ENCODE measurements around the gene ATRNL1.

ATRNL1 gene

DNA sequence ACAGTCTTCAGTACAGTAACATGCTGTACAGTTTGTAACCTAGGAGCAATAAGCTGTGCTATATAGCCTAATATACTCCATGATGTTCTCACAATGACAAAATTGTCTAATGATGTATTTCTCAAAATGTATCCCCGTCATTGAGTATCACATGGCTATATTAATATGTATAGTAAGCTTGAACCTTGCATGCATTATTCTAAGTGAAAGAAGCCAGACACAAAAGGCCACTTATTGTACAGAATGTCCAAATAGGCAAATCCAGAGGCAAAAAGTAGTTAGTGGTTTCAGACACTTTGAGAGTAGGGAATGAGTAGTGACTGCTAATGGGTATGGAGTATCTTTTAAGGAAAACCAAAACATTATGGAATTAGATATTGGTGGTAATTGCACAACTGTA lies 545.1 kb downstream of the ATRNL1 start:
- TF ChIP-seq, protein P1, sequence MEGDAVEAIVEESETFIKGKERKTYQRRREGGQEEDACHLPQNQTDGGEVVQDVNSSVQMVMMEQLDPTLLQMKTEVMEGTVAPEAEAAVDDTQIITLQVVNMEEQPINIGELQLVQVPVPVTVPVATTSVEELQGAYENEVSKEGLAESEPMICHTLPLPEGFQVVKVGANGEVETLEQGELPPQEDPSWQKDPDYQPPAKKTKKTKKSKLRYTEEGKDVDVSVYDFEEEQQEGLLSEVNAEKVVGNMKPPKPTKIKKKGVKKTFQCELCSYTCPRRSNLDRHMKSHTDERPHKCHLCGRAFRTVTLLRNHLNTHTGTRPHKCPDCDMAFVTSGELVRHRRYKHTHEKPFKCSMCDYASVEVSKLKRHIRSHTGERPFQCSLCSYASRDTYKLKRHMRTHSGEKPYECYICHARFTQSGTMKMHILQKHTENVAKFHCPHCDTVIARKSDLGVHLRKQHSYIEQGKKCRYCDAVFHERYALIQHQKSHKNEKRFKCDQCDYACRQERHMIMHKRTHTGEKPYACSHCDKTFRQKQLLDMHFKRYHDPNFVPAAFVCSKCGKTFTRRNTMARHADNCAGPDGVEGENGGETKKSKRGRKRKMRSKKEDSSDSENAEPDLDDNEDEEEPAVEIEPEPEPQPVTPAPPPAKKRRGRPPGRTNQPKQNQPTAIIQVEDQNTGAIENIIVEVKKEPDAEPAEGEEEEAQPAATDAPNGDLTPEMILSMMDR (IDR thresholded peaks at IDR 0.05; ENCODE audit: insufficient read depth, low read length, poor library complexity, severe bottlenecking) = no peak
- DNase-seq (ENCODE audit: extremely low read depth, insufficient read length) = no peak
- H3K4me3 ChIP-seq (replicated peaks; ENCODE audit: low read depth, low read length) = no peak overlapping the region
- no peaks in the 10 kb centered on the region for H3K27me3 ChIP-seq (replicated peaks; ENCODE audit: control insufficient read depth, insufficient read depth, low read length)
- H3K36me3 ChIP-seq (ENCODE audit: control insufficient read depth, insufficient read depth, low read length) = no peaks in the 10 kb centered on the region

DNA sequence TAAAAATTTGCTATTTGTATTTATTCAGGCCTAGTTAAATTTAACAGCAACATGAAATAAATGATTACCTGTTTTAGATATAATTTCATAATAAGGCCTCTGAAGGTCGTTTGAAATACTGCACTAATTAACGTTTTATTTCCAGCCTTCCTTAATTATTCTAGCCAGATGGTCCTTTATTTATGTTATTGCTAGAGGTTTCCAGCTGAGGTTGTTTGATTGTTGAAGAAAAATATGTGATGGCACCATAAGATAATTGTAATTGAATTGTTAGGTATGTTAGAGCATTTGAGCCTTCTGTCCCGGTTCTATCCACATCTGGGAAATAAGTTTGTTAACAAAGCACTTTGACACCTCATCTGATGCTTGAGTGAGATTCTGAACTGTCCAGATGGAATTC lies 556.1 kb downstream of the ATRNL1 start:
- TF ChIP-seq, protein P1 (IDR thresholded peaks at IDR 0.05; ENCODE audit: insufficient read depth, low read length, poor library complexity, severe bottlenecking) = no peak
- no peak for DNase-seq (ENCODE audit: extremely low read depth, insufficient read length)
- no peaks in the 10 kb centered on the region for H3K36me3 ChIP-seq (ENCODE audit: control insufficient read depth, insufficient read depth, low read length)

GRCh38 chr10:115653473-115653872 lies 560.3 kb downstream of the ATRNL1 start:
- no peak for DNase-seq (ENCODE audit: extremely low read depth, insufficient read length)
- no peaks in the 10 kb centered on the region for H3K27me3 ChIP-seq (replicated peaks; ENCODE audit: control insufficient read depth, insufficient read depth, low read length)
- no peak overlapping the region for H3K4me3 ChIP-seq (replicated peaks; ENCODE audit: low read depth, low read length)
- TF ChIP-seq, protein P1 (IDR thresholded peaks at IDR 0.05; ENCODE audit: insufficient read depth, low read length, poor library complexity, severe bottlenecking) = no peak
- H3K36me3 ChIP-seq (ENCODE audit: control insufficient read depth, insufficient read depth, low read length) = no peaks in the 10 kb centered on the region

More for the DNA sequence above, 556.1 kb downstream of the ATRNL1 start:
- Histone ChIP-seq H3K4me3 (replicated peaks; ENCODE audit: low read depth, low read length) (no peak overlapping the region), H3K27me3 (replicated peaks; ENCODE audit: control insufficient read depth, insufficient read depth, low read length) (no peaks in the 10 kb centered on the region)

DNA sequence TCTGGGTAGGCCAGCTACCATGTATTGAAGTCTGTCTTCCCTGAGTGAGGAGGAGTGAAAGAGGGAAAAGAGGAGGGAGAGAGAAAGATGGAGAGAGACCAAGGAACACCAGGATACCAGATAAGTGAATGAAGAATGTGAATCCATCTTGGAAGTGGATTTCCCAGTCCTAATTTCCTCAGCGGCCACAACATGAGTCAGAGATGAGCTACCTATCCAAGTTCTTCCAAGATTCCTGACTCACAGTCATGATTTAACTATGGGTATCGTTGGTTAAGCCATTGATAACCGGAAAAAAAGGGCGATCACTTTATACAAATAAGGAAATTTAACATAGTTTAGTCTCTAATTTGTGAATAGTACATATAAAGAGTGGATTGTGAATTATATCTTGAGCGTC lies 561.8 kb downstream of the ATRNL1 start:
- no peak for DNase-seq (ENCODE audit: extremely low read depth, insufficient read length)
- no peaks in the 10 kb centered on the region for H3K27me3 ChIP-seq (replicated peaks; ENCODE audit: control insufficient read depth, insufficient read depth, low read length)
- TF ChIP-seq, protein P1 (IDR thresholded peaks at IDR 0.05; ENCODE audit: insufficient read depth, low read length, poor library complexity, severe bottlenecking) = no peak
- no peaks in the 10 kb centered on the region for H3K36me3 ChIP-seq (ENCODE audit: control insufficient read depth, insufficient read depth, low read length)
- H3K4me3 ChIP-seq (replicated peaks; ENCODE audit: low read depth, low read length) = no peak overlapping the region

DNA sequence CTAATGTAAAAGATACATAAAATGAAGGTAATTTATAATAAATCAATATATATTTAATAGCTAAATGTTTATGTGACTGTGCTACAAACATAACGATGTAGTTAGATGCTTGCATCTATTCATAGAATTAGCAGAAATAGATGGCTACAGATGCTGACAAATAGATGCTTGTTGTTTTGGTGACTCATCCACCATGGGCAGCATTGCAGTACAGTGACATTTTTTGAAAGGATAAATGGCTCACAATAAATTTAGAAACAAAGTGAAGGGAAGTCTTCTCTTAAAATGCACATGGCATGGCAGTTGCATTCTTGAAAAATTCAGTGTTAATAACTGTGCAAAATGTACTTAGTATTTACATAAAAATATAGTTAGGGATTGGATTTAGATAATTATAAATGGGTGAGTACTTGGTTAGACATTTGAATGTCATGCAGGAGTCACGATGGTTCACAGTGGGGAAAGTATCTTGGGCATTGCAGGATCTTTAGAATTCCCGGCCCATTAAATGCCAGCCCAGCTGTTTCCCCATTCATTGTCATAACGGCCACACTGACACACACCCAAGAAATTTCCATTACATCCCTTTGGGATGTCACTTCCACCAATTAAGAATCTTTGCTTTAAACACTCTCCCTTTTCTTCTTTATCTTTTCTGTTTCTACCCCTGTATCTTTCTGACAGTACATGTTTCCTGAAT lies 564.1 kb downstream of the ATRNL1 start:
- no peaks in the 10 kb centered on the region for H3K27me3 ChIP-seq (replicated peaks; ENCODE audit: control insufficient read depth, insufficient read depth, low read length)
- no peak overlapping the region for H3K4me3 ChIP-seq (replicated peaks; ENCODE audit: low read depth, low read length)
- TF ChIP-seq, protein P1 (IDR thresholded peaks at IDR 0.05; ENCODE audit: insufficient read depth, low read length, poor library complexity, severe bottlenecking) = no peak
- no peaks in the 10 kb centered on the region for H3K36me3 ChIP-seq (ENCODE audit: control insufficient read depth, insufficient read depth, low read length)
- no peak for DNase-seq (ENCODE audit: extremely low read depth, insufficient read length)

GRCh38 chr10:115659616-115660015 lies 566.5 kb downstream of the ATRNL1 start:
- no peak overlapping the region for H3K4me3 ChIP-seq (replicated peaks; ENCODE audit: low read depth, low read length)
- no peaks in the 10 kb centered on the region for H3K36me3 ChIP-seq (ENCODE audit: control insufficient read depth, insufficient read depth, low read length)
- H3K27me3 ChIP-seq (replicated peaks; ENCODE audit: control insufficient read depth, insufficient read depth, low read length) = no peaks in the 10 kb centered on the region
- DNase-seq (ENCODE audit: extremely low read depth, insufficient read length) = no peak
- TF ChIP-seq, protein P1 (IDR thresholded peaks at IDR 0.05; ENCODE audit: insufficient read depth, low read length, poor library complexity, severe bottlenecking) = no peak
